Esophagus squamous epithelium (tissue), 5 donors: ENCODE data around the gene TRPM8. TPM values are rescaled to one million over a fixed set of nuclear protein-coding genes. Genes with fewer than 3 reads are reported as not detected.
"Not testable (repeated sequence)": the region's sequence is repeated elsewhere in the genome, so short reads cannot be mapped to it uniquely, and the experiment has no call there.

Source experiments
- DNase-seq: peaks from one replicate; lab custom pipeline; 2025; lab: John Stamatoyannopoulos, UW
- H3K27ac ChIP-seq, 4 donors: fragments of 200-600 bp; sonication (generic); one replicate each; pipeline ENCODE4 v1.5.1; 2016 to 2019; ENCODE audit warnings: mild to moderate bottlenecking in 1 of 4
- H3K27me3 ChIP-seq, 4 donors: fragments of 200-600 bp; sonication (generic); 1 replicate in 3 of 4; 2 replicates in 1 of 4; pipeline versions ENCODE4 v1.5.1 to v1.6.0; 2017 to 2021; ENCODE audit warnings: antibody characterized with exemption in 1 of 4
- H3K36me3 ChIP-seq, 3 donors: fragments of 200-600 bp; sonication (generic); one replicate each; pipeline ENCODE4 v1.5.1; 2016 to 2019
- H3K4me1 ChIP-seq, 3 donors: fragments of 200-600 bp; sonication (generic); one replicate each; pipeline ENCODE4 v1.5.1; 2017 to 2019
- H3K4me3 ChIP-seq, 4 donors: fragments of 200-600 bp; sonication (generic); 1 replicate in 3 of 4; 2 replicates in 1 of 4; pipeline ENCODE4 v1.5.1; 2016 to 2019; ENCODE audit warnings: mild to moderate bottlenecking in 2 of 4, moderate library complexity in 1 of 4
- H3K9me3 ChIP-seq, 3 donors: fragments of 200-600 bp; sonication (generic); one replicate each; pipeline ENCODE4 v1.5.1; 2016 to 2019
- POLR2A ChIP-seq, 4 donors: fragments of 450-650 bp; IDR thresholded peaks; one replicate each; pipeline ENCODE4 v1.6.1; 2017; ENCODE audit warnings: antibody characterized with exemption in 4 of 4, mild to moderate bottlenecking in 4 of 4, moderate library complexity in 3 of 4
- WGBS, 2 donors: methylation state at CpG; one replicate each; pipeline ENCODE4 v1.1.5; 2018; 5-methylcytosine and 5-hydroxymethylcytosine counted together
- intact Hi-C: fragments of 100-400 bp; cut with DNase I; formaldehyde crosslinking; loops from one replicate; pipeline ENCODE4 v1.15.0; 2022
- total RNA-seq, 4 donors: library from RNA; depleted of rRNA; stranded (reverse); fragments of >200 nt; gene quantifications; one replicate each; pipeline ENCODE4 v1.1.0, GENCODE V29; 2016
- TF ChIP-seq, protein P1 (sequence below), 6 experiments: fragments of 450-650 bp in 4 of 6; fragments of 200-600 bp in 2 of 6; sonication (generic) in 2 of 6; IDR thresholded peaks; one replicate each; pipeline ENCODE4 v1.5.1; 2016 to 2019; ENCODE audit warnings: antibody characterized with exemption in 6 of 6, mild to moderate bottlenecking in 4 of 6, moderate library complexity in 4 of 6
- donor health status: DM: yes; HTN: yes; CAD: no.

The TRPM8 gene
- total RNA-seq, 4 donors from 2014 or later = not detected

DNA sequence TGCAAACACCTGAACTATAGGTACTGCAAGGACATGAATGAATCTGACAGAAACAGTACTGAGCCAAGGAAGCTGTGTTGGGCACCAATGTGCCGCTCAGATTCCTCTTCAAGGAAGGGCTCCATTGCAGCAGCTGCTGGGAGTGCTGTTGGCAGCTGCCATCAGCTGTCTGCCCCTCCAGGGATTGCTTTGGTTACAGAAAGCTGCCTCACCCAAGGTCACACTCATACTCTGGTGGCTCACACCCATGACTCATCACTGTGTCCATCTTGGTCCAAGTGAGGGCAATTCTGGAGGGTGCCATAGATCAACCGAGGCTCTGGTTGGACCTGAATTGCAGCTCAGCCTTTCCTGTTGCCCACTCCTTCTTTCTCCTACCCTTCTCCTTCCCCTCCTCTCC is 24.4 kb upstream of the TRPM8 start:
- Histone ChIP-seq H3K9me3 (no peaks in the 10 kb centered on the region), H3K4me3 (no peak overlapping the region), H3K27ac (no peak overlapping the region), H3K27me3 (peaks cover 0 to 40% (median 0%) of the 10 kb centered on the region in 4 donors), H3K4me1 (no peaks in the 10 kb centered on the region), H3K36me3 (no peaks in the 10 kb centered on the region)
- TF ChIP-seq, protein P1, sequence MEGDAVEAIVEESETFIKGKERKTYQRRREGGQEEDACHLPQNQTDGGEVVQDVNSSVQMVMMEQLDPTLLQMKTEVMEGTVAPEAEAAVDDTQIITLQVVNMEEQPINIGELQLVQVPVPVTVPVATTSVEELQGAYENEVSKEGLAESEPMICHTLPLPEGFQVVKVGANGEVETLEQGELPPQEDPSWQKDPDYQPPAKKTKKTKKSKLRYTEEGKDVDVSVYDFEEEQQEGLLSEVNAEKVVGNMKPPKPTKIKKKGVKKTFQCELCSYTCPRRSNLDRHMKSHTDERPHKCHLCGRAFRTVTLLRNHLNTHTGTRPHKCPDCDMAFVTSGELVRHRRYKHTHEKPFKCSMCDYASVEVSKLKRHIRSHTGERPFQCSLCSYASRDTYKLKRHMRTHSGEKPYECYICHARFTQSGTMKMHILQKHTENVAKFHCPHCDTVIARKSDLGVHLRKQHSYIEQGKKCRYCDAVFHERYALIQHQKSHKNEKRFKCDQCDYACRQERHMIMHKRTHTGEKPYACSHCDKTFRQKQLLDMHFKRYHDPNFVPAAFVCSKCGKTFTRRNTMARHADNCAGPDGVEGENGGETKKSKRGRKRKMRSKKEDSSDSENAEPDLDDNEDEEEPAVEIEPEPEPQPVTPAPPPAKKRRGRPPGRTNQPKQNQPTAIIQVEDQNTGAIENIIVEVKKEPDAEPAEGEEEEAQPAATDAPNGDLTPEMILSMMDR (IDR thresholded peaks at IDR 0.05) = no peak
- no peak for TF ChIP-seq POLR2A (IDR thresholded peaks at IDR 0.05)
- intact Hi-C loops = no loop called here
- WGBS, 2 donors = 79 to 82% methylated on average over 2 of the region's 2 CpGs
- no peak for DNase-seq

DNA sequence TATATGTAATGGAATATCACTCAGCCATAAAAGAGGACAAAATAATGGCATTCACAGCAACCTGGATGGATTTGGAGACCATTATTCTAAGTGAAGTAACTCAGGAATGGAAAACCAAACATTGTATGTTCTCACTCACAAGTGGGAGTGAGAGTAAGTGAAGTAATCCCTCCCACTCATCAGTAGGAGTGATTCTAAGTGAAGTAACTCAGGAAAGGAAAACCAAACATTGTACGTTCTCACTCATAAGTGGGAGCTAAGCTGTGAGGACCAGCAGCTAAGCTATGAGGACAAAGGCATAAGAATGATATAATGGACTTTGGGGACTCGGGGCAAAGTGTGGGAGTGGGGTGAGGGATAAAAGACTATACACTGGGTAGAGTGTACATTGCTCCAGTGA is 20.9 kb upstream of the TRPM8 start:
- H3K27me3 ChIP-seq = peaks cover 0 to 33% (median 0%) of the 10 kb centered on the region in 4 donors
- intact Hi-C loops = not testable (repeated sequence)

DNA sequence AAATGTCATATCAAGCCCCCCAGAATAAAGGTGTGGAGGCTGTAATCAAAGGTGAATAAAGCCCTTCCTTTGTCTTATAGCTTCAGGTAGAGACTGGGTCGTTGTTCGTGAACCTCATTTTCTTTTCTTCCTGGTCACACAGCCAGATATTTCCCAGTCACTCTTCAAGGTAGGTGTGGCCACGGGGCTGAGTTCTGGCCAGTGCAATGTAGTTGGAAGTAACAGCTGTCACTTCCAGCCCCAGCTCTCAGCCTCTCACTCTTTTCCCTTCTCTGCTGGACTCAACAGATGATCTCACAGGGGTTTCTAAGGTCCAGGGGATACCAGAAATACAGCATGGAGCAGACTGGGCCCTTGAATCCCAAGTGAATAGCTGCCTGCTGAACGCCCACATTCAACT is 15.8 kb upstream of the TRPM8 start:
- no peaks in the 10 kb centered on the region for H3K36me3 ChIP-seq
- H3K27ac ChIP-seq = no peak overlapping the region
- H3K4me1 ChIP-seq = no peaks in the 10 kb centered on the region
- no peak overlapping the region for H3K4me3 ChIP-seq
- intact Hi-C loops = no loop called here
- 13 to 48% methylated on average over 3 to 4 of the region's 4 CpGs for WGBS, 2 donors
- peaks cover 0 to 64% (median 0%) of the 10 kb centered on the region in 4 donors for H3K27me3 ChIP-seq
- no peak for DNase-seq
- H3K9me3 ChIP-seq = no peaks in the 10 kb centered on the region
- no peak for TF ChIP-seq POLR2A (IDR thresholded peaks at IDR 0.05)
- TF ChIP-seq, protein P1 (IDR thresholded peaks at IDR 0.05) = no peak

More for the DNA sequence above, 20.9 kb upstream of the TRPM8 start:
- DNase-seq, H3K4me1 ChIP-seq, H3K4me3 ChIP-seq, H3K9me3 ChIP-seq, H3K36me3 ChIP-seq, H3K27ac ChIP-seq: not testable (repeated sequence)
- 75 to 82% methylated on average over 2 of the region's 2 CpGs for WGBS, 2 donors

DNA sequence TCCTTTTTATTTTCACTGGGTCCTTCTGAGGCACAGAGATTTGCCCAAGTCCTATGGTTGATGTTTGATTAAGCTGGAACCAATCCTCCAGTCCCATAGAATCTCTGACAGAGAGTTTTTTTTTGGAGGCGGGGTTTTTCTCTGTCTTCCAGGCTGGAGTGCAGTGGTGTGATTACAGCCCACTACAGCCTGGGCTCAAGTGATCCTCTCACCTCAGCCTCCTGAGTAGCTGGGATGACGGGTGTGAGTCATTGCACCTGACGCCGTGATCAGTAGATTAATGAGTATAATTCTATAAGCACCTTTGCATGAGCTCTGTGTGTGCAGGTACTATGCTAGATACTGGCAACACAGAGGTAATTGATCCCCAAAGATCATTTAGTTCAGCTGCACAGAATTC is 15.3 kb upstream of the TRPM8 start:
- peaks cover 0 to 65% (median 0%) of the 10 kb centered on the region in 4 donors for H3K27me3 ChIP-seq
- 72 to 90% methylated on average over 3 to 4 of the region's 4 CpGs for WGBS, 2 donors
- no peak overlapping the region for H3K27ac ChIP-seq
- no peaks in the 10 kb centered on the region for H3K4me1 ChIP-seq
- TF ChIP-seq, protein P1 (IDR thresholded peaks at IDR 0.05) = no peak
- no peak for TF ChIP-seq POLR2A (IDR thresholded peaks at IDR 0.05)
- DNase-seq = no peak
- H3K36me3 ChIP-seq = no peaks in the 10 kb centered on the region
- no peak overlapping the region for H3K4me3 ChIP-seq
- intact Hi-C loops = no loop called here
- H3K9me3 ChIP-seq = no peaks in the 10 kb centered on the region

DNA sequence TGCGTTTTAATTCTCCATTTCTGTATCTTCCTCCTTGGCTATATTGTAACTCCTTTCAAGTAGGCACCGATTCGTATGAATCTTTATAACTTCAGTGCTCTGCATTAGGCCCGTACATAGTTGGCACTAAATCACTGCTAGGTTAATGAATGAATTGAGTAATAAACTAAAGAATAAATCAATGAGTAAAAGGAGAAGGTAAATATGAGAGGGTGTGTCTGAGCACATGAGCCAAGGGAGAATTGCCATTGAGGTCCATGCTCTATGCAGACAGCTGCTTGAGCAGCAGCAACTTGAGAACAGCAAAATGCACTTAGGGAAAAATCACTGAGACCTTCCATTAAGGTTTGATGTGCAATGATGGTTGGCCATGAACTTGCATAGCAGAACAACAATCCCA is 11.2 kb upstream of the TRPM8 start:
- TF ChIP-seq, protein P1 (IDR thresholded peaks at IDR 0.05) = no peak
- no peak for TF ChIP-seq POLR2A (IDR thresholded peaks at IDR 0.05)
- no peaks in the 10 kb centered on the region for H3K9me3 ChIP-seq
- no peaks in the 10 kb centered on the region for H3K4me1 ChIP-seq
- intact Hi-C loops = no loop called here
- DNase-seq = no peak
- no peak overlapping the region for H3K27ac ChIP-seq
- H3K36me3 ChIP-seq = no peaks in the 10 kb centered on the region
- 72 to 77% methylated on average over 4 of the region's 4 CpGs for WGBS, 2 donors
- no peak overlapping the region for H3K4me3 ChIP-seq
- peaks cover 0 to 59% (median 0%) of the 10 kb centered on the region in 4 donors for H3K27me3 ChIP-seq

DNA sequence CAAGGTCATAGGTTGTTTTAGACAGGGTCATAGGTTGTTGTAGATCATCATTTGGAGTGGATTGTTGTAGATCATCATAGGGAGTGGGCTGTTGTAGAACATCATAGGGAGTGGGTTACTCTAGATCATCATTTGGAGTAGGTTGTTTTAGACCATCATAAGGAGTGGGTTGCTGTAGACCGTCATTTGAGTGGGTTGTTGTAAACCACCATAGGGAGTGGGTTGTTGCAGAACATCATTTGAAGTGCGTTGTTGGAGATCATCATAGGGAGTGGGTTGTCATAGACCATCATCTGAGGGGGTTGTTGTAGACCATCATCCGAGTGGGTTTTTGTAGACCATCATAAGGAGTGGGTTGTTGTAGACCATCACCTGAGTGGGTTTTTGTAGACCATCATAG is 9.5 kb upstream of the TRPM8 start:
- no peaks in the 10 kb centered on the region for H3K9me3 ChIP-seq
- intact Hi-C loops = no loop called here
- no peaks in the 10 kb centered on the region for H3K4me1 ChIP-seq
- peaks cover 0 to 53% (median 0%) of the 10 kb centered on the region in 4 donors for H3K27me3 ChIP-seq
- H3K27ac ChIP-seq = no peak overlapping the region
- TF ChIP-seq, protein P1 (IDR thresholded peaks at IDR 0.05) = no peak
- TF ChIP-seq POLR2A (IDR thresholded peaks at IDR 0.05) = no peak
- no peak for DNase-seq
- WGBS, 2 donors = 82 to 83% methylated on average over 3 of the region's 3 CpGs
- H3K36me3 ChIP-seq = no peaks in the 10 kb centered on the region
- H3K4me3 ChIP-seq = no peak overlapping the region
